NT2/D1 (cell line): ENCODE results near the gene CDH18.

Experiments
- DNase-seq: peaks from one replicate; pipeline ENCODE4 v3.0.0-alpha.2; 2011; ENCODE audit warnings: low read depth, low spot score
- H3K27me3 ChIP-seq: 2 replicates; pipeline ENCODE4 v1.6.0; 2011; ENCODE audit warnings: mild to moderate bottlenecking; ENCODE audit not compliant: insufficient read length, insufficient read depth
- H3K36me3 ChIP-seq: 2 replicates; pipeline ENCODE4 v1.6.1; 2011; ENCODE audit warnings: mild to moderate bottlenecking, low read length, mixed read lengths; ENCODE audit not compliant: insufficient read depth, insufficient read length
- H3K4me1 ChIP-seq: 2 replicates; pipeline ENCODE4 v1.5.1; 2011; ENCODE audit not compliant: insufficient read depth, insufficient read length
- H3K4me3 ChIP-seq: 2 replicates; pipeline ENCODE4 v1.5.1; 2011; ENCODE audit warnings: low read depth; ENCODE audit not compliant: insufficient read length
- H3K9ac ChIP-seq: 2 replicates; pipeline ENCODE4 v1.6.0; 2011; ENCODE audit warnings: low read depth; ENCODE audit not compliant: insufficient read length
- H3K9me3 ChIP-seq: 2 replicates; pipeline ENCODE4 v1.5.1; 2011; ENCODE audit warnings: mild to moderate bottlenecking, low read length; ENCODE audit not compliant: insufficient read depth
- SUZ12 ChIP-seq: IDR thresholded peaks from 2 replicates; pipeline ENCODE4 v1.6.1; 2011; ENCODE audit not compliant: insufficient read length, insufficient read depth; ENCODE audit errors: extremely low read depth
- YY1 ChIP-seq: IDR thresholded peaks from 2 replicates; pipeline ENCODE4 v1.6.1; 2011; ENCODE audit not compliant: insufficient read length, insufficient read depth
- ZNF274 ChIP-seq: IDR thresholded peaks from 2 replicates; pipeline ENCODE4 v1.6.1; 2011; ENCODE audit warnings: mild to moderate bottlenecking, low read depth, low read length

The CDH18 gene

DNA sequence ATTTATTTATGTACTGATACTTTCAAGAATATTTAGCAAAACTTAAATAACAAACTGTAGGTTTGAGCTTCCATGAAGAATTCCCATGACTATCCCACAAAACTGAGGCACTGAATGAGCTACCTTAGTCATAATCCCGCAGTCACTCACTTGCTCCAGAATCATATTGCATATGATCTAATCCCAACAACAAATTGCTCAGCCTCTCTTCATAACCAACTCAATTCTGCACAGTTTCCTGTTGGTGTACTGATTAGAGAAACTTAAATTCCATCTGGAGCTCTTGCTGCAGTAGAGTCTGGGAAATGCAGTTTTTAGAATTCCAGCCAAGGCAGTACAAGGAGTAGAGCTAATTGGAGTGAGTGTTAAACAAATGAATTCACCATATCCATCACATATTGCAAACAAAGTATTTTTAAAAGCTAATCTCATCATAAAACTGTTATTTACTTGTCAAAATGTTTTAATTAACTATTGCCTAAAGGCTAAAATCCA lies 35.7 kb upstream of the CDH18 start:
- Histone ChIP-seq H3K36me3 (no peaks in the 10 kb centered on the region), H3K4me1 (no peaks in the 10 kb centered on the region), H3K4me3 (no peak overlapping the region), H3K9me3 (peaks cover 36% of the 10 kb centered on the region; the same call in 1 of the 2 replicates), H3K9ac (no peak overlapping the region), H3K27me3 (no peaks in the 10 kb centered on the region)
- TF ChIP-seq ZNF274, result no peak
- no peak for TF ChIP-seq SUZ12
- no peak for TF ChIP-seq YY1
- no peak for DNase-seq

DNA sequence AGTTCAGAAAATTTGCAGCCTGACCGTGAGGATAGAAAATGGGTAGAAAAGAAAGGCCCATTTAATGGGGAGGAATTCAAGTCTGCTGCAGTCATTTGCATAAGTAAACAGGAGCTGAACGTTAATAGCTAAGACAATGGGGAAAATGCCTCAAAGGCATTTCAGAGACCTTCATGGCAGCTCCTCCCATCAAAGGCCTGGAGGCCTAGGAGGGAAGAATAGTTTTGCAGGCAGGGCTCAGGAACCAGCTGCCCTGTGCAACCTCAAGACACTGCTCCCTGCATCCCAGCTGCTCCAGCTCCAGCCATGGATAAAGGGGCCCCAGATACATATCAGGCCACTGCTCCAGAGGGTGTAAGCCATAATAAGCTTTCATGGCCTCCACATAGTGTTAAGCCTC lies 32.2 kb upstream of the CDH18 start:
- Histone ChIP-seq H3K9ac (no peak overlapping the region), H3K36me3 (no peaks in the 10 kb centered on the region), H3K4me1 (no peaks in the 10 kb centered on the region), H3K9me3 (peaks cover 36% of the 10 kb centered on the region; the same call in 1 of the 2 replicates), H3K4me3 (no peak overlapping the region), H3K27me3 (no peaks in the 10 kb centered on the region)
- DNase-seq, result peak; percentile 28
- TF ChIP-seq YY1 (no peak), SUZ12 (no peak)

GRCh38 chr5:20017021-20017420 lies 29.0 kb upstream of the CDH18 start:
- TF ChIP-seq ZNF274 (no peak), YY1 (no peak)
- H3K9ac ChIP-seq, result no peak overlapping the region
- DNase-seq, result no peak

DNA sequence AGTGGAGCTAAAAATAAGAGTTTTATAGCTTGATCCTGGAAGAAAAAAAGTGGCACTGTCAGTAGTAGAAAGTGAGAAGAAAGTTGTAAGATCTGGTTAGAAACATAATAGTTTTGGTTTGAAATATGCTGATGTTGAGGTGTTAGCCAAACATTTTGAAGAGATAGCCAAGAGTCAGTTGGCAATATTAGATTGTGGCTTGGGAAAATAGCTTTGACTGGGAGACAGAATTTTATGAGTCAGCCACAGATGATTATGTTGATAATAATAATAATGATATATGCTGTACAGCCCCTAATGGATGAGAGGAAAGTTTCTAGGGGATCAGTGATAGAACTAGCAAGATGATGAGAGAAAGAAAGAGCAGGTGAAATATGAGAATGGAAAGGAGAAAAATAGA lies 12.4 kb upstream of the CDH18 start:
- H3K36me3 ChIP-seq, result no peaks in the 10 kb centered on the region
- H3K27me3 ChIP-seq, result no peaks in the 10 kb centered on the region
- H3K9ac ChIP-seq, result no peak overlapping the region
- TF ChIP-seq SUZ12 (no peak), YY1 (no peak), ZNF274 (no peak)
- H3K9me3 ChIP-seq, result no peaks in the 10 kb centered on the region
- DNase-seq, result no peak
- no peak overlapping the region for H3K4me3 ChIP-seq
- H3K4me1 ChIP-seq, result no peaks in the 10 kb centered on the region

More at GRCh38 chr5:20017021-20017420, 29.0 kb upstream of the CDH18 start:
- Histone ChIP-seq H3K4me3 (no peak overlapping the region), H3K9me3 (peaks cover 30% of the 10 kb centered on the region; the same call in 1 of the 2 replicates), H3K27me3 (no peaks in the 10 kb centered on the region), H3K4me1 (no peaks in the 10 kb centered on the region), H3K36me3 (no peaks in the 10 kb centered on the region)

GRCh38 chr5:19988457-19988856 lies 457 bp upstream of the CDH18 start:
- TF ChIP-seq YY1 (no peak), ZNF274 (no peak), SUZ12 (no peak)
- no peaks in the 10 kb centered on the region for H3K9me3 ChIP-seq
- no peaks in the 10 kb centered on the region for H3K4me1 ChIP-seq
- H3K4me3 ChIP-seq, result no peak overlapping the region
- H3K9ac ChIP-seq, result no peak overlapping the region
- no peaks in the 10 kb centered on the region for H3K36me3 ChIP-seq
- DNase-seq, result no peak
- H3K27me3 ChIP-seq, result peaks cover 25% of the 10 kb centered on the region

DNA sequence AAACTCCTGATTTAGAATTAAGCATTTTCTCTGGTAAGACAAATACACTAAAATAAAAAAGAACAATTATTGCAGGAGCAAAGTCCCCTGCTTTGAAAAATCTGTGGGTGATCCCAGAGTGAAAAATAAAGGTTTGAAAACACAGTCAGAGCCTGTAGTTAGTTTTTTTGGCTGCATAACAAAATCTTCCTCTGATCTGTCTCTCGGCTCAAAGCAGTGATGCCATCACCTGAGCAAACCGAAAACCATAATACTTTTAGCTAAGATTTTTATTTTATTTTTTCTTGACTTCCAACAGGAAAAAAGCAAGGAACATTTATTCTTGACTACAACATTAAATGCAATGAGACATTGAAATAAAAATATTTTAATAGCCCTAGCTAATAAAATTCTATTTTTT lies 1.2 kb downstream of the CDH18 start:
- no peaks in the 10 kb centered on the region for H3K36me3 ChIP-seq
- no peak for TF ChIP-seq SUZ12
- TF ChIP-seq YY1, result no peak
- no peak for TF ChIP-seq ZNF274
- no peak overlapping the region for H3K9ac ChIP-seq
- peaks cover 25% of the 10 kb centered on the region for H3K27me3 ChIP-seq
- H3K9me3 ChIP-seq, result no peaks in the 10 kb centered on the region
- no peak for DNase-seq
- no peak overlapping the region for H3K4me3 ChIP-seq
- H3K4me1 ChIP-seq, result no peaks in the 10 kb centered on the region

DNA sequence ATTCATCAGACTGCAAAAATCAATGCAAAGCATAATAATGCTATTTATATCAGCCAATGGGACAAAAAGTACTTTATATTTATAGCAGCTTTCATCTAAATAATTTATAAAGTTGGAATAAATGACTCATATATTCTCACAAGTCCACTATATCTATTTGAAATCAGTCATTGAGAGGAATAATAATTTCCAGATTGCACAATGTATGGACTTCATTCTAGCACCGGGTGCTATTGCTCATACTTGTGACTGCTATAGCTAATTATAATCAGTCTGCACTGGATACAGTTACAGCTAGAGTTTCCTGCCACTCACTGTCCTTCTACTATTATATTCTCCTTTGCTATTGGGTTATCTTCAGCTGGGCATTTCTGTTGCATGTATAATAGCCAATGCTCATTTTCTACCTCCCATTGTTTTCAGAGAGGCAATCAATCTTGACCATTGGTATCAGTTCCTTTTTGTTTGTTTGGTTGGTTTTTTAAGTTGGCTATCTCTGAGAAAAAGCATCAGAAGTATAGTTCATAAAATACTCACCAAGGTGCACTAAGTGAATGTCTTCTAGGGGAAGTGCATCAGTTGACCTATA lies 1.9 kb downstream of the CDH18 start:
- no peak for DNase-seq
- no peaks in the 10 kb centered on the region for H3K4me1 ChIP-seq
- no peak overlapping the region for H3K4me3 ChIP-seq
- no peak overlapping the region for H3K9ac ChIP-seq
- peaks cover 25% of the 10 kb centered on the region for H3K27me3 ChIP-seq
- no peaks in the 10 kb centered on the region for H3K9me3 ChIP-seq
- no peak for TF ChIP-seq YY1
- no peak for TF ChIP-seq SUZ12
- TF ChIP-seq ZNF274, result no peak
- no peaks in the 10 kb centered on the region for H3K36me3 ChIP-seq

DNA sequence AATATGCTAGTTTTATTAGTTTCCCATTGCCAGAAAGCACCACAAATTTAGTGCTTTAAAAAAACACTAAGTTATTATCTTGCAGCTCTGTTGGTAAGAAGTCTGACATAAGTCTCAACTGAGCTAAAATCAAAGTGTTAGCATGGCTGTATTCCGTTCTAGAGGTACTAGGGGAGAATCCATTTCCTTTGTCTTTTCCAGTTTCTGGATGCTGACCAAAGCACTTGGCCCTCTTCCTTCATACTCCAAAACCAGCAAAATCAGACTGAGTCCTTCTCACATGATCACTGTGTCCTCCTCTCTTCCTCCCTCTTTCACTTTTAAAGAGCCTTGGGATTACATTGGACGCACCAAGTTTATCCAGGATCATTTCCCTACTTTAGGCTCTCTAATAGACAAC lies 9.5 kb downstream of the CDH18 start:
- H3K9me3 ChIP-seq, result no peaks in the 10 kb centered on the region
- TF ChIP-seq YY1 (no peak), SUZ12 (no peak), ZNF274 (no peak)
- no peak overlapping the region for H3K9ac ChIP-seq
- no peaks in the 10 kb centered on the region for H3K27me3 ChIP-seq
- no peak overlapping the region for H3K4me3 ChIP-seq
- no peak for DNase-seq
- no peaks in the 10 kb centered on the region for H3K4me1 ChIP-seq
- no peaks in the 10 kb centered on the region for H3K36me3 ChIP-seq
